ENCODE data around the gene EFTUD2.

EFTUD2 gene

DNA sequence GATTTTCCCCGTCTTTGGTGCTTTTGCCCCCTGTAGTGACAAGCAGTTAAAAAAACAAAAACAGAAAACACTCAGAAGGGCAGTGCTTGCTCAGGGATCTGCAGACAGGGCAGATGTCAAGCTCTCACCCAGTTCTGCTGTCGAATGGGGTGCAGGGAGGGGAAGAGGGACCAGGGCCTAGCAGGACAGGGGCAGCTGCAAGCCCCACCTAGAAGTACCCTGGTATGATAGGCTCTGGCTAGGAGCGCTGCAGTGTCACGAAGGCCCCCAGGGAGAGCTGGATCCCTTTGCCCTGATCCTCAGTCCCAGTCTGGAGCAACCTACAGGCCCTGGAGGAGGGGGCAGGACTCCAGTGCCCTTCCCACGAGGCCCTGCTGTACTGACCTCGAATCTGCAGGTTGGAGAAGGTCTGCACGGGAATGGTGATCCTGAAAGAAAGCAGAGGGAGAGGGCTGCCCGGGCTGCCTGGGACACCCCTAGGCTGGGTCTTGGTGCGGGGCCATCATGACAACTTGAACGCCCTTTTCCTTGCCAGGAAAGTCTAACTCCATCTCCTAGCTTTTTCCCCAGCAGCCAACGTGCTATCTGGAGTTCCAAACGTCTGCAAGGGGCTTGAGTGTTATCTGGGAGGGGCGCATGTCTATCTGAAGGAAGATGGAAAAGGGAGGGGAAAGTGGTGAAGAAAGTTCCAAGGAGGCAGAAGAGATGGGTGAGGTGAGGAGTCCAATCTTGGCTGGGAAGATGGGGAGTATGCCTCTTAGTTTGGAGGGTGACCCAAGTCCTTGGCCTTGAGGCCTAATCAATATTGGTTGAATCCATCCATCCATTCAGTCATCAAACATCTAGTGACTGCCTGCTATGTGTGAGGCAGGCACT, 11.2 kb upstream of the EFTUD2 start:
- no peak for DNase-seq

DNA sequence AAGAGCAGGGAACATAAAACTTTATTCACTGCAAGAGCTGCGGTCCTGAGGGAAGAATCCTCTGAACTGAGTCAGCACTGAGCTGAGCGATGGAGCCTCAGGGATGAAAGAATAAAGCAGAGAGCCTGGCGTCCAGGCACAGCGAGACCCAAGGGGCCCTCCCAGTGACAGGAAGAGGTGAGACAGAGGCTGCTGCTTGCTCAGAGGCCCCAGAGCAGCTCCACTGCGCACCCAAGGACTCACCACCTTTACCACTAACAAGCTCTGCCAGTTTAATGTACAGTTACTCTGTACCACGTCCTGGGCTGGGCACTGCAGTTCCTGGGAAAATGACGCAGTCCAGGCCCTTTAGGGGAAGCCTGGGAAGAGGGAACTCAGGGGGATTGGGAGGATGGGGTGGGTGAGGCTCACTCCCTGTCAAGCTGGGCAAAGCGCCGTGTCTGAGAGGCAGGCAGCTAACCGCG, 10.5 kb upstream of the EFTUD2 start:
- no peak for DNase-seq

DNA sequence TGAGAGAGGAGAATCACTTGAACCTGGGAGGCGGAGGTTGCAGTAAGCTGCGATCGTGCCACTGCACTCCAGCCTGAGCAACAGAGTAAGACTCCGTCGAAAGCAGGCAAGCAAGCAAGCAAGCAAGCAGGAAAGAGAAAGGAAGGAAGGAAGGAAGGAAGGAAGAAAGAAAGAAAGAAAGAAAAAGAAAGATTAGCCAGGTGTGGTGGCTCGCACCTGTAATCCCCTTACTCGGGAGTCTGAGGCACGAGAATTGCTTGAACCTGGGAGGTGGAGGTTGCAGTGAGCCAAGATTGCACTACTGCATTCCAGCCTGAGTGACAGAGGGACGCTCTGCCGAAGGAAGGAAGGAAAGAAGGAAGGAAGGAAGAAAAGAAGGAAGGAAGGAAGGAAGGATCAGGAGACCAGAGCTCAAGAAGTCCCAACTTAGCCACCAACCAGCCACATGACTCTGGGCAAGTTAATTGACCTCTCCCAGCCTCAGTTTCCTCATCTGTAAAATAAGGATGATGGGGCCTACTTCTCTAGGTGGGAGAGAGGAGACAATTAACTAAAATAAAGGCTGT, 9.6 kb upstream of the EFTUD2 start:
- DNase-seq, result no peak

GRCh38 chr17:44907729-44908470, 8.7 kb upstream of the EFTUD2 start:
- no peak for DNase-seq

DNA sequence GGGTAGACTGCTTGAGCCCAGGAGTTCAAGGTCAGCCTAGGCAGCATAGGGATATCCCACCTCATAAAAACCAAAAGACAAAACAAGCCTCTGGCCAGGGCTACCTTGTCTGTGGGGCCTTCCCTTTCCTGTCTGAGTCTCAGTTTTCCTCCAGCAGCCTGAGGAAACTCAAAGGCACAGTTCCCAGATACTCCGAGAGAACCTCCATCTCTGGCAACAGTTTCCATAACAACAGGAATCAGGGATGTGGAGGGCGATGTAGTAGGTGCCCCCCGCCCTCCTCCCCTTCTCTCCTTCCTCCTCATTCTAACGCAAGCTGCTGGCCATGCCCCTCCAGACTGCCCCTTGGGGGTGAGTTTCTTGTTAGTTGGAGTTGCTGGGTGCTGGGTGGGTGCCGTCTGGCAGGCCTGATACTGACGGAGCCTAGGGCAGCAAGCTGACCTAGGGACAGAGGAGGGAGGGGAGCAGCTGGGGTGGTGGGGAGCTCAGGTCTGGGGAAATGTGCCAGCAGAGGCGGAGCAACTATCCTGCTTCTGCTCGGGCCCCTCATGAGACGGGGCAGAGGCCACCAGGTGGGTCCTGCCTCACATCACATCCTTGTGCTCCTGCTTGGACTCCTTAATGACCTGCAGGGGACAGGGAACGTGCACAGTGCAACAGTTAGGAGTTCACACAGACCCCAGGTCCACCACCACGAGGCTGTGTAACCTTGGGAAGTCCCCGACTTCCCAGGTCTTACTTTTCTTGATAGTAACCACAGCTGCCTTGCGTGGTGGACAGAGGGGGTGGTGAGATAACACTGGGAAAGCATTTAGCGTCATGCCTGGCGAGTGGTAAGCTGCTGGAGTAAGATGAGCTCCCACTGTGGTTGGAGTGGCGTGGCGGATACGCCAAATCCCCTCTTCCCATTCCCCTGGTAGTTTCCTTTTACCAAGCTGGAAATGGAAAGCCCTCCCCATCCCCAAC, 7.8 kb upstream of the EFTUD2 start:
- DNase-seq, result no peak

GRCh38 chr17:44906010-44906646, 6.9 kb upstream of the EFTUD2 start:
- peak in 1 of 2 donors; percentile 16 for DNase-seq

DNA sequence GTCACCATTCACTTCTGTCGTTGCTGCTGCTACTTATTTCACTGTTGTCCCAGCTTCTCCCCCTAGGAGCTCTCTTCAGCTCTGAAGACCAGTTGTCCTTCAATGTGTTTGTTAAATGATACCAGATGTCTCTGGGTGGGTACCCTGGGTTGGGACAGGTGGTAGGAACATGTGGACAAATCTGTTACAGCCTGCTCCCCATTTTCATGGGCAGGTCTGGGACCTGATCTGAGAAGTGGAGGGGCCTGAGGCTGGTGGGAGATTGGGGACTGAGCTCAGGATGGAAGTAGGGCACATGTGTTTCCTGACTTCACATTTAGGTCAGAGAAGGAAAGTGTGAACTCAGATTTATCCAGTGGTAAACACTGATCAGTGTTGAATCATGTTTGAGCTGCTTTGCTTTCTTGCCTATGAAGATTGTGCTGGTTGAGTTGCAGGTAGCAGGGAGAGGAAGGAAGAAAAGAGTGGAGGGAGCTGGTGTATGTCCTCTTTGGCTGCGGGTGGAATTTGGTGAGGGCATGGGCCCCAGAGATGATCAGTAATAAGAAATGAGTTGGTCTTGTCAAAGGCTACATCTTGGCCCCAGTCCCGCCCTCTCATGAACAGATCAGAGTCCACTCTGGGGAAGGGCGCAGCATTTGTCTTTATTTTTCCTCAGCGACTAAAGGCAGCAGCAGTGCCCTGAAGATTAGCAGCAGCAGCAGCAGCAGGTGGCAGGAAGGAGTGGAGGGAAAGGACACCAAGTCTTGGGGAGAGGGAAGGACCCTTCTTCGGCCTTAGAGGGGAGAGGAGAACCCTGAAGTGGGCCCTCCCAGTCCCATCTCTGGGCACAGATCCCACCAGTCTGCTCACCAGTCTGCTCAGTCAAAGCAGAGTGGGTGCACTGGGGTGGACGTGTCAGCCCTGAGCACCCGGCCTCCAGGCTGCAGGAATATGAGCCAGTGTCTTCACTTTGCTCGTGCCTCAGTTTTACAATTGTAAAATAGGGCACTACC, 6.1 kb upstream of the EFTUD2 start:
- DNase-seq, result no peak

DNA sequence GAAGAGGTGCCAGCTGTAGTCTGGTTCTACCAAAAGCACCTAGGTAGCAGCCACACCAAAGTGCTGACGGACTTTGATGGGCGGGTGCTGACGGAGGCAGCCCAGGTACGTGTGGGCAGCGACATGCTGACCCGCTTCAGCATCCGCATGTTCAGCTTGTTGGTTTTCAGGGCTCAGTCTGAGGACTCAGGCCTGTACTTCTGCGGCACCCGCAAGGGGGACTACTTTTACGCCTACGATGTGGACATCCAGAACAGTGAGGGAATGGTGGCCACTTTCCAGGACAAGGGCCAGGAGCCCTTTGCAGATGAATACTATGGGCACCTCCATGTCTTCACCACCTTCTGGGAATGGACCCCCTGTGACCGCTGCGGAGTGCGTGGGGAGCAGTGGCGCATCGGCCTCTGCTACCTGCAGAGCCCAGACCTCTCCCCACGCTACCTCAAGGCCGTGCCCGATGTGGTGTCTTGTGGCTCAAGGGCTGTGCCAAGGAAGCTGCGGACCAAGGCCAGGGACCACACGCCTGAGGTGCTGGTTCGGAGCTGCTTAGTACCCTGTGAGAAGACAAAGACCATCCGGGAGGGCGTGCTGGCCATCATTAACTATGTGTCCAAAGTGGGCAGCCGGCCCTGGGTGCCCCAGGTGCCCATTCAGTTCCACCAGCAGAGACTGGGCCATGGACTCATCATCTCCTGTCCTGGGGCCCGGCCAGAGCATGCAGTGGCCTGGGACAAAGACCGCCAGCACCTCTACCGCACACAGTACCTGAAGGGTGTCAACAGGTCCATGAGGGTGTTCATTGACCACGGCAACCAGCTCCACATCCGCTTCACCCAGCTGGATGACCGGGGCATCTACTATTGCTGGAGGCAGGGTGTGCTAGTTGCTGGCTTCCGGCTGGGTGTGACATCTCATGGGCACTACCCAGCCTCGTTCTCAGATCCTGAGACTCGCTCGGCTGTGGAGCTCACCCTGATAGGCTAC, 5.0 kb upstream of the EFTUD2 start:
- DNase-seq, result no peak

DNA sequence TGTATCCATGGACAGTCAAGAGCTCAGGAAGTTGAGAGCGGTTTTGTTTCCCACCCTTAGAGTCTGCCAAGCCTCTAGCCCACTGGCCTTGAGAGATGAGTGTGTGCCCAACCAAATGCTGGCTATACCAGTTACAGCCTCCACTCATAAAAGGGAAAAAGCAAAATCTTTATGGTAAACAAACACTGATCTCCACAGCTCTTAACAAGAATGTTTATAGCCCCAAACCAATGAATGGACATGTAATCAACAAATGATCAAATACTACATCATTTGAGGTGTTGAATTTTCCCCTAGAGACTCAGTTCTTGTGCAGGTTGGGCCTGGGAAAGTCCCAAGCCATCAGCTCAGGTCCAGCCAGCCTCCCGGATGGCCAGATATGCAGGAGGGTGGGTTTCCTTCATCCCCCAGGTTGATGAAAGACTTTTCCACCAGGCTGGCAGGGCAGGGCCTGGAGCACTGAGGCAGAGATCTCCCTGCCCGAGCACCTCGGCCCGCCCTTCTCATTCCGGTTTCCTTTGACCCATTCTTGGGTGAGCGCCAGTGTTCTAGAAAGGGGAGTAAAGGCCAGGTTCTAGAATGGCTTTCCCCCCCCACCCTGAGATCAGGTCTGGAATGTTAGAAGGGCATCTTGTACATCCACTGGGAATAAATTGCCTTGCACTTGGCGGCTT, 3.9 kb upstream of the EFTUD2 start:
- DNase-seq, result no peak

- no peak for DNase-seq
Observed at GRCh38 chr17:44902135-44902760, 3.0 kb upstream of the EFTUD2 start.

DNA sequence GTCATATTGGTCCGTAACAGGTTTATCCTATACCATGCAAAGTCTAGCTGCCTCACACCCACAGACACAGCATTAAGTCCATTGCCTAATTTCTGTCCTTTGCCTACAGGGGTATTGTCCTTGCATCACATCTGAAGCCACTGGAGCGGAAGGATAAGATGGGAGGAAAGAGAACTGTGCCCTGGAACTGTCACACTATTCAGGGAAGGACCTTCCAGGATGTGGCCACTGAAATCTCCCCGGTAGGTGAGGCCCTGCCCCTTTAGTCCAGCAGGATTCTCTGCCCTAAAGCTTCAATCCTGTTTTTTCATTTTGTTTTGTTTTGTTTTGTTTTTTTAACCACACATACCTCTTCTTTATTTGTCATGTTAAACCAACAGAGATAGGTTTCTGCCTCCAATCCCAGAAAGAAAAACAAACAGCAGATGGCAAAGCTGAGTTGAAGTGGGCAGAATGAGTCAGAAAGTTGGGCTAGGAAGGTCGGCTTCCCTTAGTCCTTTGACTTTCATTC, 2.2 kb upstream of the EFTUD2 start:
- DNase-seq, result no peak

DNA sequence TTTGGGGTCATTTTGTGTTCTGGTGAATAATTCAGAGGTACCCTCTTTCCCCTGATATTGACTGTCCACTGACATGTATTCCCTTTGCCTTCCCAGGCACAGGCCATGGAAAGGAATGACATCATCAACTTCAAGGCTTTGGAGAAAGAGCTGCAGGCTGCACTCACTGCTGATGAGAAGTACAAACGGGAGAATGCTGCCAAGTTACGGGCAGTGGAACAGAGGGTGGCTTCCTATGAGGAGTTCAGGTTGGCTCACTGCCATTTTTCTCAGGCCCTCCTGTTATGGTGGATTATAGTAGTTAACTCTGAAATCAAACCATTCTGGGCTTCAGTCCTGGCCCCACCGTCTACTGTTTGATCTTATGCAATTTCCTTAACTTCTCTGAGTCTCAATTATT, 1.6 kb upstream of the EFTUD2 start:
- DNase-seq, result no peak

- DNase-seq, result peak in 1 of 2 donors; percentile 54
Observed at GRCh38 chr17:44898768-44899073, 524 bp downstream of the EFTUD2 start.

DNA sequence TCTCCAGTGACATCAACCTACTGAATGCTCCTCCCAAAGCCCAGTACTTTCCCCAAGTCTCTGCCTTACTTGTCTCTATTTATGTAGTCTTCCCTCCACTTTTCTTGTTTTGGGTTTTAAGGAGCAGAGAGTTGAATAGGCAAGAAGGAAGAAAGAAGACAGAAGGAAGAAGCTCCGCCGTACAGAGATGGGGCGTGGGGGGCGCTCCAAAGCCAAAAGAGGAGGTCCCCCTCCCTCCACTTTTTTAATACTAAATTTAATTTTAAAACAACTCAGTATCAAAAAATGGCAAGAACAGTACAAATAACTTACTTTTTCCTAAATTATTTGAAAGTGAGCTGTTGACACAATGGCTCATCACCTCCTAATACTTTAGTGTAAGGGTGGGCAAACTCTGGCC, 4.6 kb downstream of the EFTUD2 start:
- no peak for DNase-seq

GRCh38 chr17:44892250-44892649, 7.0 kb downstream of the EFTUD2 start:
- no peak for DNase-seq

GRCh38 chr17:44889003-44889402, 10.2 kb downstream of the EFTUD2 start:
- DNase-seq, result no peak

DNA sequence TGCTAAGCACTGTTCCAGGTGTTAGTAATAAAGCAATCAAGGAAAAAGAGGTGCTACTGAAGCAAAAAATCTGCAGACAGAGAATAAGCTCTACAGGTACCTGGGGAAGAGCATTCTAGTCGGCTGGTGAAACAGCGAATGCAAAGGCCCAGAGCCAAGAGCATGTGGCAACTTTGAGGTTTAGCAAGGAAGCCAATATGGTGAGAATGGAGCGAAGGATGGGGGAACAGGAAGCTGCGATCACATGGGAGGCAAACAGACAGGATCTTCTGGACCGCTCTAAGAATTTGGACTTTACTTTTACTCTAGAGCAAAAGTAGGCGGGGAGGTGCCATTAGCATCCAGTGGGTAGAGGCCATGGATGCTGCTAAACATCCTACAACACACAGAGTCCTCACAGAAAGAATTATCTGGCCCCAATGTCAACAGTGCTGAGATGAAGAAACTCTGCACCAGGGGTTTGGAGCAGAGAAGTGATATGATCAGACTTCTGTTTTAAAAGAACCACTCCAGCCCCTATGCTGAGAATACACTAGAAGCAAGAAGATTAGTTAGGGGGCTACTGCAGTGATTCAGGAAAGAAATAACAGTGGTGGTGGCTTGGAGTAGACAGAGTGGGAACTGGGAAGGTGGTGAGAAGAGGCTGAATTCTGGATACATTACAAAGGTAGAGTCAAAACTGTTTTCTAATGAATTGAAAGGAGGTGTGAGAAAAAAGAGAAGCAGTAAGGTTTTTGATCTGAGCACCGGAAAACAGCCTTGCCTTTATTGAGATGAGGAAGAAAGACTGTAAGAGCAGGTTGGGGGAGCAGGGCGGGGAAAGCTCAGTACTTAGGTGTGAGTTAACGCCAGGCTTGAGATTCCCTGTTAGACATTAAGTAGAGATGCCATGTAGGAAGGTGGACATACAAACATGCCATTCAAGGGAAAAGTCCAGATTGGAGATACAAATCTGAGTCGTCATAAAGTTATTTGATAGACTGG, 11.0 kb downstream of the EFTUD2 start:
- DNase-seq, result peak in 1 of 2 donors; percentile 24
